IMR-90 (cell line): Measurements from ENCODE around the gene CRYGS. TPM values are rescaled to one million over a fixed set of nuclear protein-coding genes. Genes with fewer than 3 reads are reported as not detected.

ENCODE experiments used
- ATAC-seq: fragments of 200-7000 bp; cut with Tn5 transposase; 2 replicates; pipeline ENCODE4 v1.9.1; 2020; ENCODE audit warnings: low read depth, mild to moderate bottlenecking, moderate library complexity
- BruUV-seq: library from RNA; stranded (reverse); fragments of 400-500 nt; replicated peaks from 2 replicates; lab custom pipeline; 2021; lab: Mats Ljungman, UMichigan
- CTCF ChIA-PET: fragments of 300-600 bp; formaldehyde crosslinking; extraction: SDS; loops from one replicate; lab custom pipeline; 2021; ENCODE audit warnings: antibody characterized with exemption; lab: Yijun Ruan, JAX
- POLR2A ChIA-PET: fragments of 300-600 bp; sonication (Branson Sonifier 250); formaldehyde crosslinking; loops from one replicate; lab custom pipeline; 2022; ENCODE audit warnings: antibody characterized with exemption; ENCODE audit not compliant: unreplicated experiment; lab: Charles Lee
- DNase-seq: peaks from one replicate; pipeline ENCODE4 v3.0.0; 2013
- H2AFZ ChIP-seq: replicated peaks from 2 replicates; pipeline ENCODE3; 2013; ENCODE audit warnings: low read length, mild to moderate bottlenecking; ENCODE audit not compliant: poor library complexity
- H2AK5ac ChIP-seq: 2 replicates; pipeline ENCODE4 v1.6.1; 2013; ENCODE audit warnings: low read depth, low read length, inconsistent platforms
- H2AK9ac ChIP-seq: replicated peaks from 2 replicates; pipeline ENCODE3; 2013; ENCODE audit warnings: mild to moderate bottlenecking, low read depth, low read length, moderate library complexity; ENCODE audit not compliant: poor library complexity
- H2BK120ac ChIP-seq: 2 replicates; pipeline ENCODE4 v1.6.1; 2013; ENCODE audit warnings: low read depth, low read length, inconsistent platforms
- H2BK15ac ChIP-seq: 3 replicates; pipeline ENCODE4 v1.6.1; 2013; ENCODE audit warnings: low read depth, low read length, inconsistent platforms
- H2BK20ac ChIP-seq: 2 replicates; pipeline ENCODE4 v1.6.1; 2013; ENCODE audit warnings: low read depth, mild to moderate bottlenecking, inconsistent platforms, low read length, moderate library complexity
- H2BK5ac ChIP-seq: 2 replicates; pipeline ENCODE4 v1.6.1; 2013; ENCODE audit warnings: mild to moderate bottlenecking, low read depth, low read length, inconsistent platforms; ENCODE audit not compliant: poor library complexity, severe bottlenecking
- H3K14ac ChIP-seq: replicated peaks from 2 replicates; pipeline ENCODE4 v1.6.1; 2013; ENCODE audit warnings: low read depth, low read length, inconsistent platforms
- H3K18ac ChIP-seq: 2 replicates; pipeline ENCODE4 v1.6.1; 2013; ENCODE audit warnings: low read depth, low read length, control low read depth
- H3K23ac ChIP-seq: 2 replicates; pipeline ENCODE4 v1.6.1; 2013; ENCODE audit warnings: low read depth, low read length, inconsistent platforms
- H3K27ac ChIP-seq: 2 replicates; pipeline ENCODE4 v1.5.1; 2013; ENCODE audit warnings: mild to moderate bottlenecking, control low read depth, low read length; ENCODE audit not compliant: insufficient read depth
- H3K27me3 ChIP-seq: 2 replicates; pipeline ENCODE4 v1.6.1; 2013; ENCODE audit warnings: low read length; ENCODE audit not compliant: control insufficient read depth, insufficient read depth
- H3K36me3 ChIP-seq: 2 replicates; pipeline ENCODE4 v1.6.1; 2013; ENCODE audit warnings: low read length, mixed read lengths; ENCODE audit not compliant: control insufficient read depth, insufficient read depth
- H3K4ac ChIP-seq: 2 replicates; pipeline ENCODE4 v1.6.1; 2013; ENCODE audit warnings: low read depth, low read length, inconsistent platforms
- H3K4me1 ChIP-seq: 2 replicates; pipeline ENCODE4 v1.6.1; 2013; ENCODE audit warnings: low read length, mixed read lengths; ENCODE audit not compliant: control insufficient read depth, insufficient read depth
- H3K4me2 ChIP-seq: 2 replicates; pipeline ENCODE4 v1.6.1; 2013; ENCODE audit warnings: low read depth, mild to moderate bottlenecking, control low read depth, low read length, moderate library complexity
- H3K4me3 ChIP-seq: 2 replicates; pipeline ENCODE4 v1.5.1; 2013; ENCODE audit warnings: low read depth, mild to moderate bottlenecking, control low read depth, low read length, moderate library complexity; ENCODE audit not compliant: insufficient read depth
- H3K56ac ChIP-seq: 2 replicates; pipeline ENCODE4 v1.6.1; 2013; ENCODE audit warnings: low read length, inconsistent platforms; ENCODE audit not compliant: insufficient read depth; ENCODE audit errors: extremely low read depth
- H3K79me1 ChIP-seq, 2 experiments: 2 replicates each; pipeline ENCODE4 v1.6.1; 2013; ENCODE audit warnings: low read length in 2 of 2, inconsistent platforms in 1 of 2, low read depth in 1 of 2
- H3K9ac ChIP-seq: 2 replicates; pipeline ENCODE4 v1.6.1; 2013; ENCODE audit warnings: low read depth, low read length, control low read depth
- H3K9me1 ChIP-seq: 2 replicates; pipeline ENCODE4 v1.6.1; 2013; ENCODE audit warnings: low read length, inconsistent platforms; ENCODE audit not compliant: insufficient read depth
- H3K9me3 ChIP-seq: 2 replicates; pipeline ENCODE4 v1.6.1; 2013; ENCODE audit warnings: low read length; ENCODE audit not compliant: control insufficient read depth, insufficient read depth
- H4K20me1 ChIP-seq: 2 replicates; pipeline ENCODE4 v1.6.1; 2013; ENCODE audit warnings: low read length, inconsistent platforms; ENCODE audit not compliant: insufficient read depth
- H4K5ac ChIP-seq: 2 replicates; pipeline ENCODE4 v1.6.1; 2013; ENCODE audit warnings: mild to moderate bottlenecking, low read depth, low read length, control low read depth
- H4K8ac ChIP-seq, 2 experiments: 2 replicates each; pipeline ENCODE4 v1.6.1; 2013; ENCODE audit warnings: low read depth in 2 of 2, low read length in 2 of 2, control low read depth in 1 of 2, inconsistent platforms in 1 of 2
- H4K91ac ChIP-seq: 2 replicates; pipeline ENCODE4 v1.6.1; 2013; ENCODE audit warnings: low read depth, low read length, inconsistent platforms; ENCODE audit not compliant: insufficient read depth
- CEBPB ChIP-seq: IDR thresholded peaks from 2 replicates; pipeline ENCODE4 v1.6.1; 2012; ENCODE audit warnings: low read depth, low read length, improper control_type of control experiment
- CHD1 ChIP-seq: IDR thresholded peaks from 2 replicates; pipeline ENCODE4 v1.6.1; 2012; ENCODE audit warnings: low read depth, low read length, improper control_type of control experiment
- CTCF ChIP-seq: conservative IDR thresholded peaks from 2 replicates; pipeline ENCODE4 v1.5.1; 2012; ENCODE audit warnings: mild to moderate bottlenecking, low read depth, low read length, improper control_type of control experiment
- ELK1 ChIP-seq: fragments of 150-350 bp; IDR thresholded peaks from 2 replicates; pipeline ENCODE4 v1.6.1; 2016; ENCODE audit warnings: low read depth, mild to moderate bottlenecking, low read length, moderate library complexity, borderline replicate concordance
- FOS ChIP-seq: fragments of 150-350 bp; IDR thresholded peaks from 2 replicates; pipeline ENCODE4 v1.6.1; 2016; ENCODE audit warnings: low read depth, low read length
- MAFK ChIP-seq: IDR thresholded peaks from 2 replicates; pipeline ENCODE4 v1.6.1; 2012; ENCODE audit warnings: low read depth, low read length, improper control_type of control experiment
- MXI1 ChIP-seq: IDR thresholded peaks from 2 replicates; pipeline ENCODE4 v1.6.1; 2012; ENCODE audit warnings: low read depth, mild to moderate bottlenecking, low read length, moderate library complexity, borderline replicate concordance
- NFE2L2 ChIP-seq: fragments of 150-350 bp; IDR thresholded peaks from 2 replicates; pipeline ENCODE4 v1.6.1; 2016; ENCODE audit warnings: low read depth, mild to moderate bottlenecking, low read length
- RAD21 ChIP-seq: IDR thresholded peaks from 2 replicates; pipeline ENCODE4 v1.6.1; 2012; ENCODE audit warnings: low read length, improper control_type of control experiment
- RCOR1 ChIP-seq: IDR thresholded peaks from 2 replicates; pipeline ENCODE4 v1.6.1; 2012; ENCODE audit warnings: mild to moderate bottlenecking, low read length, improper control_type of control experiment; ENCODE audit not compliant: insufficient replicate concordance
- RFX5 ChIP-seq: IDR thresholded peaks from 2 replicates; pipeline ENCODE4 v1.8.0; 2012; ENCODE audit warnings: low read depth, mild to moderate bottlenecking, low read length, moderate library complexity
- SMC3 ChIP-seq: fragments of 150-350 bp; IDR thresholded peaks from 2 replicates; pipeline ENCODE4 v1.6.1; 2016; ENCODE audit warnings: low read depth, mild to moderate bottlenecking, antibody characterized with exemption, low read length, moderate library complexity
- WGBS, 2 experiments: methylation state at CpG; one replicate each; pipeline versions ENCODE4 v1.1.5 to v1.1.7; 2013; ENCODE audit warnings: missing lambda C conversion rate in 2 of 2; ENCODE audit not compliant: insufficient read length in 1 of 2; ENCODE audit errors: extremely low coverage in 2 of 2; 5-methylcytosine and 5-hydroxymethylcytosine counted together
- dilution Hi-C: fragments of 300-500 bp; cut with HindIII; formaldehyde crosslinking; loops from one replicate; pipeline ENCODE4 v1.14.3; 2018; ENCODE audit warnings: low sequenced_read_pairs; ENCODE audit not compliant: unreplicated experiment
- in situ Hi-C: fragments of 300-500 bp; cut with MboI; formaldehyde crosslinking; loops from 3 replicates; pipeline ENCODE4 v1.14.3; 2019; ENCODE audit warnings: low sequenced_read_pairs, inconsistent platforms, mixed read lengths
- intact Hi-C: fragments of 100-400 bp; cut with micrococcal nuclease; formaldehyde crosslinking; loops from 2 replicates; pipeline ENCODE4 v1.10.0; 2022
- polyA plus RNA-seq, 3 experiments: library from polyadenylated mRNA; depleted of rRNA; stranded (reverse); fragments of >200 nt; gene quantifications; 2 replicates each; pipeline ENCODE4 v1.2.3, GENCODE V29; 2012; ENCODE audit warnings: low replicate concordance in 1 of 3
- total RNA-seq: library from RNA; depleted of rRNA; stranded (reverse); fragments of >200 nt; gene quantifications from 2 replicates; pipeline ENCODE4 v1.2.3, GENCODE V29; 2012

Gene CRYGS
- total and polyA plus RNA-seq, 2 of the 4 experiments (the other 2 are of a cell fraction) = 0.36 to 2.1 TPM

GRCh38 chr3:186570096-186570940 is 26.1 kb upstream of the CRYGS start, which contains the start of gene DNAJB11:
Gene DNAJB11, plus strand, starts transcription at chr3:186570720. Its CDS starts 178 bp downstream, at chr3:186570898.
- intact Hi-C loops = loop anchor here (10.0 kb wide), 1 partner anchor 214 kb away; the partner anchor contains the start of gene EIF4A2
- Histone ChIP-seq H4K20me1 (no peaks in the 10 kb centered on the region), H3K14ac (peak within 1 kb of the TSS; percentile 72), H3K56ac (0 out of 2 replicates have a peak within 1 kb of the TSS, but pooled peaks have one; percentile 18), H2BK15ac (no peak within 1 kb of the TSS), H4K5ac (peak within 1 kb of the TSS; percentile 28), H2BK5ac (peak within 1 kb of the TSS; percentile 51), H3K18ac (no peak within 1 kb of the TSS), H2BK20ac (no peak within 1 kb of the TSS), H3K9ac (peak within 1 kb of the TSS; percentile 61), H3K79me1 (peaks cover 17 to 41% of the 10 kb centered on the region in 2 experiments), H3K4ac (peak within 1 kb of the TSS; percentile 75), H3K4me3 (peak within 1 kb of the TSS; percentile 81), H4K91ac (0 out of 2 replicates have a peak within 1 kb of the TSS, but pooled peaks have one; percentile 9), H3K36me3 (peaks cover 2% of the 10 kb centered on the region), H3K27ac (peak within 1 kb of the TSS; percentile 58), H3K27me3 (no peaks in the 10 kb centered on the region), H2AFZ (peak within 1 kb of the TSS; percentile 100), H2BK120ac (no peak within 1 kb of the TSS), H2AK5ac (no peak within 1 kb of the TSS; the same call in none of the 2 replicates), H3K23ac (peak within 1 kb of the TSS; percentile 65), H4K8ac (peak within 1 kb of the TSS; percentile 39 to 80), H3K9me1 (0 out of 2 replicates have a peak, but pooled peaks cover 2% of the 10 kb centered on the region), H3K4me1 (peaks cover 6% of the 10 kb centered on the region; the same call in 1 of the 2 replicates), H2AK9ac (peak within 1 kb of the TSS; percentile 93), H3K9me3 (no peaks in the 10 kb centered on the region), H3K4me2 (peak within 1 kb of the TSS; percentile 100)
- POLR2A ChIA-PET = interaction anchor here (0.7 kb wide), 1 partner anchor 12 kb away, joined by 4 read pairs; no protein-coding TSS in a partner anchor
- WGBS, 2 experiments = 0% methylated on average over 34 of the region's 59 CpGs; no CpG with 5 or more reads in 1 of the 2 experiments
- DNase-seq (peak; percentile 100), ATAC-seq (peak; percentile 91)
- dilution Hi-C loops = no loop called here
- in situ Hi-C loops = no loop called here
- BruUV-seq = no TSS peak
- CTCF ChIA-PET = interaction anchor here (1.0 kb wide), 1 partner anchor 47 kb away, joined by 5 read pairs; no protein-coding TSS in a partner anchor
- TF ChIP-seq CTCF (no peak), RCOR1 (no peak), NFE2L2 (peak; percentile 3; the same call in 1 of the 2 replicates), MAFK (no peak), RFX5 (peak; percentile 73), ELK1 (no peak), CEBPB (peak; percentile 97), FOS (peak; percentile 53; the same call in 1 of the 2 replicates), CHD1 (no peak), SMC3 (no peak), RAD21 (no peak), MXI1 (peak; percentile 64; the same call in 1 of the 2 replicates)
